ENCODE data around the gene OR52M1.

The OR52M1 gene

DNA sequence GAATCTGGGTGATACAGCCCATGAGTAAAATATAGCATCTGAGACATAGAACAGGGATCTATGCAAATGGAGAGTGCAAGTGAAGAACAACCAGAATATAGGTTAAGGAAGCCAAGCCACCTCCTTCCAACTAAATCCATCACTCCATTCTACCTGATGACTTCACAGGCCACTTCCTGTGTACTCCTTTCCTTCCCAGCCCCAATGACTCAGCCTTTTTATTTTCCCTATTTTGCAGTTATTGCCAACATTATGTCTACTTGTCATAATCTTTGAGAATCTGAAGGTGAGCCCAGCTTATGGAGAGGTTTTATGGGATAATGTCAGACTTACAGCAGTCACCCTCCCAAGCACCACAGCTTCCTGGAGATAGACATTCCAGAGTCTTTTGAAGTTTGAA is 1.4 kb upstream of the OR52M1 start:
- Histone ChIP-seq H3K4me1 (no peaks in the 10 kb centered on the region), H3K79me2 (no peaks in the 10 kb centered on the region), H3K9me3 (ENCODE audit: control insufficient read depth, low read length) (no peaks in the 10 kb centered on the region), H3K27me3 (ENCODE audit: control insufficient read depth, insufficient read depth, low read length) (no peaks in the 10 kb centered on the region), H3K27ac (no peak overlapping the region), H3K9ac (no peak overlapping the region), H3K36me3 (ENCODE audit: control insufficient read depth, insufficient read depth, low read length) (no peaks in the 10 kb centered on the region), H3K4me2 (ENCODE audit: low read length) (no peak overlapping the region), H2AFZ (no peak overlapping the region), H3K4me3 (ENCODE audit: low read depth, low read length) (no peak overlapping the region)
- TF ChIP-seq, protein P1, sequence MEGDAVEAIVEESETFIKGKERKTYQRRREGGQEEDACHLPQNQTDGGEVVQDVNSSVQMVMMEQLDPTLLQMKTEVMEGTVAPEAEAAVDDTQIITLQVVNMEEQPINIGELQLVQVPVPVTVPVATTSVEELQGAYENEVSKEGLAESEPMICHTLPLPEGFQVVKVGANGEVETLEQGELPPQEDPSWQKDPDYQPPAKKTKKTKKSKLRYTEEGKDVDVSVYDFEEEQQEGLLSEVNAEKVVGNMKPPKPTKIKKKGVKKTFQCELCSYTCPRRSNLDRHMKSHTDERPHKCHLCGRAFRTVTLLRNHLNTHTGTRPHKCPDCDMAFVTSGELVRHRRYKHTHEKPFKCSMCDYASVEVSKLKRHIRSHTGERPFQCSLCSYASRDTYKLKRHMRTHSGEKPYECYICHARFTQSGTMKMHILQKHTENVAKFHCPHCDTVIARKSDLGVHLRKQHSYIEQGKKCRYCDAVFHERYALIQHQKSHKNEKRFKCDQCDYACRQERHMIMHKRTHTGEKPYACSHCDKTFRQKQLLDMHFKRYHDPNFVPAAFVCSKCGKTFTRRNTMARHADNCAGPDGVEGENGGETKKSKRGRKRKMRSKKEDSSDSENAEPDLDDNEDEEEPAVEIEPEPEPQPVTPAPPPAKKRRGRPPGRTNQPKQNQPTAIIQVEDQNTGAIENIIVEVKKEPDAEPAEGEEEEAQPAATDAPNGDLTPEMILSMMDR (IDR thresholded peaks at IDR 0.05): no peak

DNA sequence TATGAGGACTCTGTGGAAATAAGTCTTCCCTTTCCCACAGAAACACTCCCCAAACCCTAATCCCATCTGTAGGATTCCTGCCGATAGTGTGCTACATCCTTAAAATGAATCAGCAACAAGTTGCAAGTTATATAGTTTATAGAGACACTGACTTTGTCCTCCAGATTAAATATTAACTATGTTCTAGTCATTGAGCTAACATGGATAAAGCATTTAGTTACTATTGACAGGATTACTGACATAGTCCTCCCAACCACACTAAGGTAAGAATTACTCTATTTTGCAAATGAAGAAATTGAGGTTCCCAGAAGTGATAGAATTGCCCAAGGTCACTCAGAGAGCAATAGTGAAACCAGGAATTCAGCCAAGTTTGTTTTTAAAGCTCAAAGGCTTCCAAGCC is 1.9 kb downstream of the OR52M1 start:
- H3K79me2 ChIP-seq: no peaks in the 10 kb centered on the region
- H3K36me3 ChIP-seq (ENCODE audit: control insufficient read depth, insufficient read depth, low read length): no peaks in the 10 kb centered on the region
- no peaks in the 10 kb centered on the region for H3K4me1 ChIP-seq
- no peaks in the 10 kb centered on the region for H3K27me3 ChIP-seq (ENCODE audit: control insufficient read depth, insufficient read depth, low read length)
- no peak overlapping the region for H2AFZ ChIP-seq
- H3K9me3 ChIP-seq (ENCODE audit: control insufficient read depth, low read length): no peaks in the 10 kb centered on the region
- TF ChIP-seq, protein P1 (IDR thresholded peaks at IDR 0.05): no peak
- no peak overlapping the region for H3K4me3 ChIP-seq (ENCODE audit: low read depth, low read length)
- no peak overlapping the region for H3K4me2 ChIP-seq (ENCODE audit: low read length)
- no peak overlapping the region for H3K27ac ChIP-seq
- H3K9ac ChIP-seq: no peak overlapping the region

DNA sequence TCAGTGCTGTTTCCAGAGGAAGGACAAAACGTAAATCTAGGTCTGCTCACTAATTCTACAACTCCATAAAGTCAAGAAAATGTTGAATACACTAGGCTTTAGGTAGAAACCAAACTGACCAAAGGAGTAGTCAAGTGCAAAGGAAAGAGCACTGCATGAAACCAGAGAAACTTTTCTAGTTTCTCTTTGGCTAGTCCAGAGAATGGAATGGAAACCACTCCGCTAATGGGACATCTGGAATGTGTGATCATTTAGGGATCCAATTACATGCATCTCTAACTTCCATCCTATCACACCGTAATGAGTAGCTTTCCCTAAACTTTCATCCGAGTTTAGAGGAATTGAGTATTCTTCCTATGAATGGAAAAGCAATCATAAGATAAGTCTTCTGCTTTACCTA is 2.4 kb downstream of the OR52M1 start:
- TF ChIP-seq, protein P1 (IDR thresholded peaks at IDR 0.05): no peak
- no peak overlapping the region for H3K4me2 ChIP-seq (ENCODE audit: low read length)
- no peaks in the 10 kb centered on the region for H3K27me3 ChIP-seq (ENCODE audit: control insufficient read depth, insufficient read depth, low read length)
- no peaks in the 10 kb centered on the region for H3K79me2 ChIP-seq
- no peak overlapping the region for H2AFZ ChIP-seq
- H3K36me3 ChIP-seq (ENCODE audit: control insufficient read depth, insufficient read depth, low read length): no peaks in the 10 kb centered on the region
- H3K9me3 ChIP-seq (ENCODE audit: control insufficient read depth, low read length): no peaks in the 10 kb centered on the region
- no peak overlapping the region for H3K9ac ChIP-seq
- H3K4me1 ChIP-seq: no peaks in the 10 kb centered on the region
- no peak overlapping the region for H3K4me3 ChIP-seq (ENCODE audit: low read depth, low read length)
- no peak overlapping the region for H3K27ac ChIP-seq

DNA sequence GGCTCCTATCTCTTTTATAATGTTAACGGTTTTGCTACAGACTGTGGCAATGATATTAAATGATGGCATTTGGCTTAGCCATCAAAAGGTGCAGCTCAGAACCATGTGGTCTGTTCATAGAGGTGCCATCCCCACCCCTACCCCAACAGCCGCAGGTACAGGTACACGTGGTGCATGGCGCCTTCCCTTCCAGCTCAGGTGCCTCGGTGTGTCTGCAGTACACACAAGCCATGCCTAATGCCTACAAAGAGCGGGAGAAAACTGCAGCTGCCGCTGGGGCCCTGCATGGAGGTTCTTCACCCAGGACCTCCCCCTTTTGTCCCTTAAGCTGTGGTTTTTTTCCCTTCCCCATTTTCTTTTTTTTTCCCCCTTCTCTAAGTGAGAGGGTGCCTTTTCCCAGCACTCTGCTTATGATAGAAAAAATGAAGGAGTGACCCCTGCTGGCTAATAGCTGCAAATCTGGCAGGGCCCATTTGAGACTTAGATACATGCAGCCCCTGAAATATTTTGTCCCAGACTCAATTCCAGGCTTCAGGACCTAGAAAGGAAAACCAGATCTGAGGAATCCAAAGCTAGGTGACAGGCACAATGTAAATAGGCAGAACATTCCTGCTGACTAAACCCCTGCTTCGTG is 6.5 kb downstream of the OR52M1 start:
- H3K27me3 ChIP-seq (ENCODE audit: control insufficient read depth, insufficient read depth, low read length): no peaks in the 10 kb centered on the region

More for the DNA sequence above, 6.5 kb downstream of the OR52M1 start:
- H3K9ac ChIP-seq: no peak overlapping the region
- H3K4me3 ChIP-seq (ENCODE audit: low read depth, low read length): no peak overlapping the region
- H3K27ac ChIP-seq: no peak overlapping the region
- H2AFZ ChIP-seq: no peak overlapping the region
- TF ChIP-seq, protein P1 (IDR thresholded peaks at IDR 0.05): no peak
- no peak overlapping the region for H3K4me2 ChIP-seq (ENCODE audit: low read length)
- H3K79me2 ChIP-seq: no peaks in the 10 kb centered on the region
- no peaks in the 10 kb centered on the region for H3K9me3 ChIP-seq (ENCODE audit: control insufficient read depth, low read length)
- H3K36me3 ChIP-seq (ENCODE audit: control insufficient read depth, insufficient read depth, low read length): no peaks in the 10 kb centered on the region
- H3K4me1 ChIP-seq: no peaks in the 10 kb centered on the region
